Stimulated activated naive CD8-positive, alpha-beta T cell treated with anti-CD3 and anti-CD28 coated beads, Interleukin-15, Interleukin-2, amounts not matched to agents 100 ng/mL and 50 ng/mL, for 24 hours (primary cell): ENCODE measurements around the gene STK11.

Experiments
- H3K27ac Mint-ChIP-seq: one replicate; pipeline ENCODE4 v1.8.0; 2021; ENCODE audit warnings: mild to moderate bottlenecking, mixed read lengths
- H3K27me3 Mint-ChIP-seq: one replicate; pipeline ENCODE4 v1.8.0; 2021; ENCODE audit warnings: mixed read lengths
- H3K36me3 Mint-ChIP-seq: one replicate; pipeline ENCODE4 v1.8.0; 2021; ENCODE audit warnings: low read depth, mixed read lengths
- H3K4me1 Mint-ChIP-seq: one replicate; pipeline ENCODE4 v1.8.0; 2021; ENCODE audit warnings: low read depth, mixed read lengths
- H3K4me3 Mint-ChIP-seq: one replicate; pipeline ENCODE4 v1.8.0; 2021; ENCODE audit warnings: mild to moderate bottlenecking, mixed read lengths
- H3K9me3 Mint-ChIP-seq: one replicate; pipeline ENCODE4 v1.8.0; 2021; ENCODE audit warnings: mixed read lengths

STK11 gene

DNA sequence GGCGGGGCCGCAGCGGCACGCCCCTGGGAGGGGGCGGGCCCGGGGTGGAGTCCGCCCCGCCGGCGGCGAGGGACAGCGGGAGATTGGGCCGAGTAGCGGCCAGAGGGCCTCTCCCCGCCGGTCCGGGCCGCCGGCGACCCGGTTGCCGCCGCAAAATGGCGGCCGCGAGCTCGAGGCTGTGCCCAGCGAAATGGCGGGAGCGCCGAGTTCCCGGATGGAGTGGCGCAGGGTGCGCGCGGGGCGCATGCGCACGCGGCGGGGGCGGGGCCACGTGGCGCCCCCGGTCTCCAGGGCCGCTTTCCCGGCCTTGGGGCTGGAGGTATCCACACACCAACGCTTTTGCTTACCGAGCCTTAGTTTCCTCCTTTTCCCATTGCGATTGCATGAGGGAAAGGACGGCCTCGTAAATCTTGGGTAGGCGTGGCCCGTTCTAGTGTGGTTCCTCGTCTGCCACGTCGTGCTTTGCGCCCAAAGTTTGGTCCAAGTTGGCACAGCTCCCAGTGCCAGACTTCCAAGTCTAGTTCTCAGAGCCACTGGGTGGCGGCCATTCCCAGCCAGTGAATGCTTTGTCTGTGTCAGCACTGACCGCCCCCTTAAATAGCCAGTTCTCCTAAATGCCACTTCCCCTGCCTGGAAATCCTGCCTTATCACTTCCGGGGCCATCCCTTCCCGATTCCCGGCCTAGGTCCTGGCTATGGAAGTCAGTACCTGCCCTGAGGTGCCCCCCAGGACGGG, 64.1 kb downstream of the STK11 start:
- Mint-ChIP-seq H3K9me3 (no peaks in the 10 kb centered on the region), H3K27ac (peak overlapping the region; percentile 98), H3K36me3 (peaks cover 46% of the 10 kb centered on the region), H3K4me3 (peak overlapping the region; percentile 95), H3K27me3 (no peaks in the 10 kb centered on the region), H3K4me1 (peaks cover 78% of the 10 kb centered on the region)

DNA sequence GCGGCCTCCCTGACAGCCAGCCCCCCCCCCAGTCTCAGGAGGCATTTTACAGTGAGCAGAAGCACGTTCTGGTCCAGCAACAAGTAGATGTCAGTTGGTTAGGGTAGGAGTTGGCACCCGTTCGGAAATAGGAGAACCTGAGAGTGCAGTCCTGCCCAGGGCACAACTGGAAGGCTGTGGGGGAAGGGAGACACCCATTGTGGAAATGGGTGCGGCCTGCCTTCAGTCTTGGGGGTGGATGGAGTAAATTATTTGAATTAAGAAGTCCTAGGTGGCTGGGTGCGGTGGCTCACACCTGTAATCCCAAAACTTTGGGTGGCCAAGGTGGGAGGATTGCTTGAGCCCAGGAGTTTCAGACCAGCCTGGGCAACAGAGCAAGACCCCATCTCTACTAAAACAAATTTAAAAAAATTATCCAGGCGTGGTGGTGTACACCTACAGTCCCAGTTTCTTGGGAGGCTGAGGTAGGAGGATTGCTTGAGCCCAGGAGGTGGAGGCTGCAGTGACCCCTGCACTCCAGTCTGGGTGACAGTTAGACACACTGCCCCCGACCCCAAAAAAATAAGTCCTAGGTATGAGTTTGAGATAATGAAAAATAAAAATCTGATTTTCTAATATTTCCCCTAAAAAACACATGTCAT, 64.8 kb downstream of the STK11 start:
- Mint-ChIP-seq H3K36me3 (peaks cover 47% of the 10 kb centered on the region), H3K27ac (peak overlapping the region; percentile 98), H3K4me3 (peak overlapping the region; percentile 95), H3K27me3 (no peaks in the 10 kb centered on the region), H3K9me3 (no peaks in the 10 kb centered on the region), H3K4me1 (peaks cover 73% of the 10 kb centered on the region)

DNA sequence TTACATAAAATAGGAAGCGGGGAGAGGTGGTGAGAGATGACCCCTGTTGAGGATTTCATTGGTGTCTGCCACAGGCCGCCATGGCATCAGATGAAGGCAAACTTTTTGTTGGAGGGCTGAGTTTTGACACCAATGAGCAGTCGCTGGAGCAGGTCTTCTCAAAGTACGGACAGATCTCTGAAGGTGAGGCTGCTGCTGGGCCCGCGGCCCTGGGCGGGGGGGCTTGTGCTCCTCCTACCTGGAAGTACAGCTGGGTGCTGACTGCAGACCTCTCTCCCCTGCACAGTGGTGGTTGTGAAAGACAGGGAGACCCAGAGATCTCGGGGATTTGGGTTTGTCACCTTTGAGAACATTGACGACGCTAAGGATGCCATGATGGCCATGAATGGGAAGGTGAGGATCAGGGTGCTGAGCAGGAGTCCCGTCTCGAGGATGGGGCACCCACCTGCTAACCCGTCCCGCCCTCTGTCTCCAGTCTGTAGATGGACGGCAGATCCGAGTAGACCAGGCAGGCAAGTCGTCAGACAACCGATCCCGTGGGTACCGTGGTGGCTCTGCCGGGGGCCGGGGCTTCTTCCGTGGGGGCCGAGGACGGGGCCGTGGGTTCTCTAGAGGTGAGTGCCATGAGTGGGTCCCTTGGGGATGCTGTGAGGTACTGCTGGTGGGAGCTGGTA, 65.4 kb downstream of the STK11 start:
- H3K36me3 Mint-ChIP-seq = peaks cover 47% of the 10 kb centered on the region
- H3K27ac Mint-ChIP-seq = peak overlapping the region; percentile 98
- peaks cover 66% of the 10 kb centered on the region for H3K4me1 Mint-ChIP-seq
- H3K4me3 Mint-ChIP-seq = peak overlapping the region; percentile 95
- H3K27me3 Mint-ChIP-seq = no peaks in the 10 kb centered on the region
- no peaks in the 10 kb centered on the region for H3K9me3 Mint-ChIP-seq

DNA sequence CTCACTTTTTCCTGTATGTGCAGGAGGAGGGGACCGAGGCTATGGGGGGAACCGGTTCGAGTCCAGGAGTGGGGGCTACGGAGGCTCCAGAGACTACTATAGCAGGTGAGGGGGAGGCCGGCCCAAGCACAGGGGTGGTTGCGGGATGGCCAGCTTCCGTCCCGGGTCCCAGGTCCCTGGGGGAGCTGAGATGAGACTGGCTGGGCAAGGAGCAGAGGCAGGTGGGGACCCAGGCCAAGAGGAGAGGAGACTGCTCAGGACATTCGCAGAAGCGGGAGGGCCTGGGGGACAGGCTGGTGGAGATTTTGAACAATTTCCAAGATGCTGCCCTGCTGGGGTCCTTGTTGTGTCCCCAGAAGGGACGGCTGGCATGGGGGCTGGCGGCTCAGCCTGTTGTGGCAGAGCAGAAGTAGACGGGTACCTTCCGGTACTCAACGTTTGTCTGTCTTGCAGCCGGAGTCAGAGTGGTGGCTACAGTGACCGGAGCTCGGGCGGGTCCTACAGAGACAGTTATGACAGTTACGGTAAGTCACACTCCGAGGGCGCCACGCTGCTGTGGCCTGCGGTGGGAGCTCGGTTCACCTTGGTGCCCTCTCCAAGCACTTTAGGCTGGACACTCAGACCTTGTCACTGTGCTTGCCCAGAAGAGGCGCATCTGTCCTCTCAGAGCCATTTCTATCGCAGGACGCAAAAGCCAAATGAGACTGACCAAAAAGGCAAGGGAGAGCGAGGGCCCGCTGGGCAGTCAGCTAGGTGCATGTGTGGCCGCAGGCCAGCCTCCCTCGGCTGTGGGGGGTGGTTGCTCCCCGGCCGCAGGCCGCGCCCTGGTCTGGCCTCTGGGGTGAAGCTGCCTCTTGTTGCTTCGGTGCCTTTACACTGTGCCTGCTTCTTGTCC, 66.2 kb downstream of the STK11 start:
- peaks cover 51% of the 10 kb centered on the region for H3K36me3 Mint-ChIP-seq
- H3K4me1 Mint-ChIP-seq = peaks cover 69% of the 10 kb centered on the region
- no peaks in the 10 kb centered on the region for H3K27me3 Mint-ChIP-seq

DNA sequence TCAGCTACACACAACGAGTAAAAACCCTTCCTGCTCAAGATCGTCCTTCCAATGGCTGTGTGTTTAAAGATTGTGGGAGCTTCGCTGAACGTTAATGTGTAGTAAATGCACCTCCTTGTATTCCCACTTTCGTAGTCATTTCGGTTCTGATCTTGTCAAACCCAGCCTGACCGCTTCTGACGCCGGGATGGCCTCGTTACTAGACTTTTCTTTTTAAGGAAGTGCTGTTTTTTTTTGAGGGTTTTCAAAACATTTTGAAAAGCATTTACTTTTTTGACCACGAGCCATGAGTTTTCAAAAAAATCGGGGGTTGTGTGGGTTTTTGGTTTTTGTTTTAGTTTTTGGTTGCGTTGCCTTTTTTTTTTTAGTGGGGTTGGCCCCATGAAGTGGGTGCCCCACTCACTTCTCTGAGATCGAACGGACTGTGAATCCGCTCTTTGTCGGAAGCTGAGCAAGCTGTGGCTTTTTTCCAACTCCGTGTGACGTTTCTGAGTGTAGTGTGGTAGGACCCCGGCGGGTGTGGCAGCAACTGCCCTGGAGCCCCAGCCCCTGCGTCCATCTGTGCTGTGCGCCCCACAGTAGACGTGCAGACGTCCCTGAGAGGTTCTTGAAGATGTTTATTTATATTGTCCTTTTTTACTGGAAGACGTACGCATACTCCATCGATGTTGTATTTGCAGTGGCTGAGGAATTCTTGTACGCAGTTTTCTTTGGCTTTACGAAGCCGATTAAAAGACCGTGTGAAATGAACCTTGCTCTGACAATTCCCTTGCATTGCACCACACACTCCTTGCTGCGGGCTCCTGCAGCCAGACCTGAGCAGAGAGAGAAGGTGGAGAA, 67.1 kb downstream of the STK11 start:
- H3K4me1 Mint-ChIP-seq = peaks cover 66% of the 10 kb centered on the region

More for the DNA sequence above, 66.2 kb downstream of the STK11 start:
- peak overlapping the region; percentile 95 for H3K4me3 Mint-ChIP-seq
- H3K9me3 Mint-ChIP-seq = no peaks in the 10 kb centered on the region
- H3K27ac Mint-ChIP-seq = peak overlapping the region; percentile 98

DNA sequence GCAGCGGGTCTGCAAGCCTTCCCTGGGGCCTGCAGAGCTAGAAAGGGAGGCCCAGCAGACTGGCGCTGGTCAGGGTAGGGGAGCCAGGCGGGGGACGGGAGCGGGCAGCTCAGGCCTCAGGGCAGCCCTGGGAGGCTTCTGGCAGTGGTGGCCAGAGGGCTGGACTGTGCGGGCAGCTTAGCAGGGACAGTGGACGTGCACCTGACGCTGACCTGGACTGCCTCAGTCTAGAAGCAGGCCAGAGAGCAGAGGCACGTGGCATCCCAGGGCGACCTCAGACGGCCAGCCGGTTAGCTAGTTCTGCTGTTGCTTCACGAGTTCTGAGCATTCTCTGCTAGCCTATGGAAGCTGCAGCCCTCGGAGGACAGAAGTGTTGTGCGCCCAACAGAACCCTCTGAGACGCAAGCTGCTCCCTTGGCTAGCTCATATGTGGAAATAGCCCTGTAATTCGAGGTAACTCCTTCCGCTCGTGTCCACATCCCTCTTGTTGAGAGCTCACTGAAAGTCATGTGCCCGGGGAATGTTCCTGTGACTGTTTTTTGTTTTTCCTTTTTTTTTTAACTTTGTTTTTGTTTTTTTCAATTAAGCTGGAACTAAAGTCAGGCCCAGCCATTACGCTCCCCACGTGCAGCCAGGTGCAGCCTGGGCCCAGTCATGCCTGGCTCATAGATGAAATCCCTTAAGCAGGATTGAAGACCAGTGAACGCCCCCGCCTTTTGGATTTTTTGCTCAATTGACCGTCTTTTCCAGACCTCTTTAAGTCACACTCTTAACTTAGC, 67.9 kb downstream of the STK11 start:
- Mint-ChIP-seq H3K36me3 (peaks cover 60% of the 10 kb centered on the region), H3K27ac (peak overlapping the region; percentile 84), H3K27me3 (no peaks in the 10 kb centered on the region), H3K4me3 (peak overlapping the region; percentile 95), H3K4me1 (peaks cover 62% of the 10 kb centered on the region), H3K9me3 (no peaks in the 10 kb centered on the region)

More for the DNA sequence above, 67.1 kb downstream of the STK11 start:
- Mint-ChIP-seq H3K36me3 (peaks cover 55% of the 10 kb centered on the region), H3K9me3 (no peaks in the 10 kb centered on the region), H3K4me3 (peak overlapping the region; percentile 95), H3K27ac (peak overlapping the region; percentile 84), H3K27me3 (no peaks in the 10 kb centered on the region)

DNA sequence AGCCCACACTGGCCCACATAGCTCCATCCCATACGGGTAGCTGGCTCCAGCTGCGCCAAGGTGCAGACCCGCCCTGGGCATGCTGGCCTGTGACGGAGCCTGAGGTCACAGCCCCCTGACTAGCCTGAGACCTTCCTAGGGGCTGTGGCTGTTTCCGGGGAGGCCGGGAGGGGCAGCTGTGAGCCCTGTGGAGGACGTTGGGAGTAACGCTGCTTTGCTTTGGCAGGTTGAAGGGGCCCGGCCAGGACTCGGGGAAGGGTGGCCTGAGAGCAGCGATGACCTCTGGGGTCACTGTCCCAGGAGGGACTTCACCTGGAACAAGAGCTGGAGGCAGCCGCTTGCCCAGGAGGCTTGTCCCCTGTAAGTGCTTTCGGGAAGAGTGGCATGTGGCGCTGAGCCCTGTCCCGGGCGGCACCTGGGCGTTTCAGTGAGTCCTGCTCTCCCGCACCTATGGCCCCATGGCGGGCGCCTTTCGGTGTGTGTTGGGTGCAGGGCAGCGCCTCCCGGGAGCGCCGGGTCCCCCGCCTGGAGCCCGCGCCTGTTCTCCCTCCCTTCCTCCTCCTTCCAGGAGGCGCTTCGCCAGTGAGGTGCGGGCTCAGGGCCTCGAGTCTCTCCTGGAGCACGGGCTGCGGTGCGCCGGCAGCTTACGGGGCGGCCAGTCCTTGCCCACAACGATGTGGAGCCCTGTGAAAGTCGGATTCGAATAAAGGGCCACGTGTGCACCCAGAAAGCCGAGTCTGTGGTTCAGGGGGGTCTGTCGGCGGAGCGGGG, 68.7 kb downstream of the STK11 start:
- Mint-ChIP-seq H3K4me3 (peak overlapping the region; percentile 77), H3K36me3 (peaks cover 60% of the 10 kb centered on the region), H3K27ac (peak overlapping the region; percentile 68), H3K4me1 (peaks cover 57% of the 10 kb centered on the region), H3K9me3 (no peaks in the 10 kb centered on the region), H3K27me3 (no peaks in the 10 kb centered on the region)

DNA sequence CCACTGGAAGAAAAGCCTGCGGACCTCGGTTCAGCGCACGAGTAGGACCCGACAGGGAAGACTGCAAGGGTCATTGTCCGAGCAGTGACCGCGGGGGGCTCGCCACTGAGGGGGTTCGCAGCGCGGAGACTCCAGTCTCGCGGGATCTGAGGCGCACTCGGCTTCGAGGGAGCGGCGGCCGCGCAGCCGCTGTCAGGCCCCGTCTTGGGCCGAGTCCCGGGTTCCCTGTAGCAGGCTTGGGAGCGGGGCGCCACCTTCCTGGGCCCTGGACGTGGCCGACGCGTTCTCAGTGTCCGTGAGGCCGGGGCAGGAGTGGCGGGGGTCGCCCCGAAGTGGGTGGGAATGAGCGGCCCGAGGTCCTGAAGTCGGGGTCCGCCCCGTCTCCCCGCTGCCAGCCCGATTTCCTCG, 69.3 kb downstream of the STK11 start:
- Mint-ChIP-seq H3K27ac (peak overlapping the region; percentile 68), H3K36me3 (peaks cover 58% of the 10 kb centered on the region), H3K9me3 (no peaks in the 10 kb centered on the region), H3K4me1 (peaks cover 58% of the 10 kb centered on the region), H3K4me3 (peak overlapping the region; percentile 77), H3K27me3 (no peaks in the 10 kb centered on the region)

DNA sequence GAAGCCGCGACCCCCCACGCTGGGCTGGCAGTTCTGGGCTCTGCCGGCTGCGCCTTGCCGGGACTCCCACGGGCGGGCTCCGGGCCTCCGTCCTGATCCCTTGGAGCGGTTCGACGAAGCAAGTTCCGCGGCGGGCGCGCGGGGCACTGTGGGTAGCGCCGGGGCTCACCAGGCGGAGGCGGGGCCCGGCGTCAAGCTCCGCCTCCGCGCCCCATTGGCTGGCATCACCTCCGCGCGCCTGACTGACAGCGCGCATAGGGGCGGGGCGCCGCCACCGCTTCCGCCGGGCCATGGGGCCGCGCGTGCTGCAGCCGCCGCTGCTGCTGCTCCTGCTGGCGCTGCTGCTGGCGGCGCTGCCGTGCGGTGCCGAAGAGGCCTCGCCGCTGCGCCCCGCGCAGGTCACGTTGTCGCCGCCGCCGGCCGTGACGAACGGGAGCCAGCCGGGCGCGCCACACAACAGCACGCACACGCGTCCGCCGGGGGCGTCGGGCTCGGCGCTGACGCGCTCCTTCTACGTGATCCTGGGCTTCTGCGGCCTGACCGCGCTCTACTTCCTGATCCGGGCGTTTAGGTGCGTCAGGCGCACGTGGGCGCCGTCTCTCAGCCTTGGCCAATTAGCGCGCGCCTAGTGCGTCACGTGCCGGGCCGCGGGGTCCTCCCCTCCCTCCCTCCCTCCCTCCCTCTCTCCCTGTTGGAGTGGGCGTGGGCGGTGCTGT, 69.8 kb downstream of the STK11 start, which contains the start of gene FAM174C:
FAM174C (plus strand) TSS at position 271 of the 716 bp plus-strand sequence; CDS start at position 291, 20 bp downstream.
- Mint-ChIP-seq H3K36me3 (peaks cover 52% of the 10 kb centered on the region), H3K27me3 (no peaks in the 10 kb centered on the region), H3K4me3 (peak within 1 kb of the TSS; percentile 86), H3K9me3 (no peaks in the 10 kb centered on the region), H3K4me1 (peaks cover 55% of the 10 kb centered on the region), H3K27ac (peak within 1 kb of the TSS; percentile 92)

DNA sequence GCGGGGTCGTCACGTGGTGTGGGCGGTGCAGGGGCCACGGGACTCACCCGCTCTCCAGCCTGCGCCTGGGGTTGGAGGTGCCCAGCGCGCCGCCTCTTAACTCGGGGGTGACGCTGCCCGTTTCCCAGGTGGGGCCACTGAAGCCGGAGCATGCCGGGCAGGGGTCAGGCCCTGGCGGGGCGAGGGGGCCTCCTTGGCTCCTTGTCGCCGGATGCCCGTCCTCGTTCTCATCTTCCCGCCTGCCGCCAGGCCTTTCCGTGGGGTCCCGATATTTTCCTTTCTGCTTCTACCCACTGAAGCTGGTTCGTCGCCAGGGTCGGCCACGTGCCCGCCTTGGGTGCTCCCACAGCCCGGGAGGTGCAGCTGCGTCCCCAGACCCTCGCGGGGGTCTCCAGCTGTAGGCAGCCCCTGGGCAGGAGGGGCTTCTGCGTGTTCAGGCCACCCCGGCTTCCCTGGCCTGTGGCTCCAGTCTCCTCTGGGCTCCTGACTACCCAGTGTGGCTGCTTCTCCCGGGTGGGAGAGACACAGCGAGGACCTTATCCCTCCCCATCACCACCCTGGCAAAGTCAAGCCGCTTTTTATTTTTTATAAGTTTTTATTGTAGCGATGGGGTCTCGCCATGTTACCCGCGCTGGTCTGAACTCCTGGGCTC, 70.5 kb downstream of the STK11 start:
- no peaks in the 10 kb centered on the region for H3K27me3 Mint-ChIP-seq
- peak overlapping the region; percentile 86 for H3K4me3 Mint-ChIP-seq
- peaks cover 48% of the 10 kb centered on the region for H3K4me1 Mint-ChIP-seq
- H3K36me3 Mint-ChIP-seq = peaks cover 45% of the 10 kb centered on the region
- no peaks in the 10 kb centered on the region for H3K9me3 Mint-ChIP-seq
- peak overlapping the region; percentile 92 for H3K27ac Mint-ChIP-seq

DNA sequence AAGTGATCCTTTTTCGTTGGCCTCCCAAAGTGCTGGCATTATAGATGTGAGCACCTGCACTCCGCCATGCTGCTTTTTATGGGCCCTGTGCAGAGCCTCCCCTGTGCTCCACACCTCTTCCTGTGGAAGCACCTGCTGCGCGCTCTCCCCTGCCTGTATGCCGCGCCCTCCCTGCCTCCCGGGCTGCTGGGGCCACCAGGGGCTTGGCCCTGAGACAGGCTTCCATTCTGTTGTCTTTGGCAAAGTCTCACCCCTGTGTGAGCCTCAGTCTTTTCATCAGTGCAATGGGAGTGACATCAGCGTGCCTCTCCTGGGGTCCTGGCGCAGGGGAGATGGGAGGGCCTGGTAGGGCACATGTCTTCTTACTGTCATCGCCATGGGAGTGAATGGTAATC, 71.0 kb downstream of the STK11 start:
- Mint-ChIP-seq H3K36me3 (peaks cover 40% of the 10 kb centered on the region), H3K4me1 (peaks cover 43% of the 10 kb centered on the region), H3K27me3 (no peaks in the 10 kb centered on the region), H3K9me3 (no peaks in the 10 kb centered on the region), H3K27ac (peak overlapping the region; percentile 92), H3K4me3 (peak overlapping the region; percentile 86)

DNA sequence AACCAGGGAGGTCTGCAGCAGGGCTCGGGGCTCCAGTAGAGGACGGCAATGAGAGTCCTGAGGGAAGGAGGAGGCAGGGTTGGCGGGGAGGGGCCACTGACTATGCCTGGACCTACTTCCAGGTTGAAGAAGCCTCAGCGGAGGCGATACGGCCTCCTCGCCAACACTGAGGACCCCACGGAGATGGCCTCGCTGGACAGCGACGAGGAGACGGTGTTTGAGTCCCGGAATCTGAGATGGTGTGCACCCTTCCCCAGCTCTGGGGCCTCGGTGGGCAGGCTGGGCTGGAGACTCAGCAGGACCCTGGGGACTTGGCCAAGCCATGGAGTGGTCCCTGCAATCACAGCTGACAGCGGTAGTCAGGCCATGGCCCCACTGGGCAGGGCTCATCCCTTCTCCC, 71.5 kb downstream of the STK11 start:
- peak overlapping the region; percentile 92 for H3K27ac Mint-ChIP-seq

More for the DNA sequence above, 71.5 kb downstream of the STK11 start:
- no peaks in the 10 kb centered on the region for H3K9me3 Mint-ChIP-seq
- peaks cover 36% of the 10 kb centered on the region for H3K36me3 Mint-ChIP-seq
- no peaks in the 10 kb centered on the region for H3K27me3 Mint-ChIP-seq
- peaks cover 39% of the 10 kb centered on the region for H3K4me1 Mint-ChIP-seq
- H3K4me3 Mint-ChIP-seq = peak overlapping the region; percentile 86
